ENCODE data around the gene ATXN1. TPM values are rescaled to one million over a fixed set of nuclear protein-coding genes. Genes with fewer than 3 reads are reported as not detected.

The ATXN1 gene
- total and polyA plus RNA-seq, 2 of the 8 experiments (the other 6 are each of a cell fraction or from before 2014, with no cell fraction given), result 1.6 to 4.0 TPM

DNA sequence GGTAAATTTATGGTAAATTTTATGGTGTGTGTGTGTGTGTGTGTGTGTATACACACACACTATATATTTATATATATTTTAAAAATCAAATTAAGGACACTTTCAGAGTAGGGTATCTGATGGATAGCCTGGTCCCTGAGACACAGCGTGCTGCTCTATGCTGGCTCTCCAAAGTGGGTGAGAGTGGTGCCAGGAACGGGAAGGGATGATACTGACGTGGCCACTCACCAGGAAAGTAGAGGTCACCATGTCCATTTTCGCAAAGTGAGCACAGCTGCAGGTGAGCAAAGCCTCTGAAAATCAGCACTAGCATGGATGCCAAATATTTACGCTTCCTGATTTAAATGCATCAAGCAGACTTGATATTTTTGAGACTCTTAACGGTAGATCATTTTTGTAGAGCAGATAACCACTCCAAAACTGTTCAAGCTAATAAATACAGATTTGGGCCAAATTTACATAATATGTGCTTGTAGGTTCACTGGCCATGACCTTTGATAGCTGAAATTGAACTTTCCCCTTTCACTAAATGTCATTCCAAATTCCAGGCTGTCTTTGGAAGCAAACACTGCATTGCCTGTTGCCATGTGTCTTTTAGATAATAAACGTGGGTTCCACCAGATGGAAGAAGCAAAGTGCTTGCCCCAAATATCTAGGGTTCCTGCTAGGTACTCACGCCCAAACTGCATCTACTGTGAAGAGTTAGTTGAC lies 116.6 kb downstream of the ATXN1 start:
- WGBS, 2 experiments (ENCODE audit: extremely low coverage in 1 of 2, insufficient coverage in 1 of 2, insufficient read length in 1 of 2, insufficient replicate concordance in 2 of 2, low coverage in 1 of 2, low lambda C conversion rate in 2 of 2, missing lambda C conversion rate in 1 of 2), result 86% methylated on average over 8 of the region's 8 CpGs; no CpG with 5 or more reads in 1 of the 2 experiments
- no peak overlapping the region for H3K18ac ChIP-seq (ENCODE audit: extremely low read depth, low read length)
- H3K4me2 ChIP-seq (ENCODE audit: insufficient read depth in 1 of 2, low read depth in 2 of 2, low read length in 2 of 2), result no peak overlapping the region
- 0 out of 2 replicates have a peak overlapping the region, but pooled peaks have one; percentile 42 for H2BK12ac ChIP-seq (ENCODE audit: low read depth, low read length)
- no peak overlapping the region for H2AK5ac ChIP-seq (ENCODE audit: low read depth, low read length)
- H3K27me3 ChIP-seq (replicated peaks in 1 of 4; ENCODE audit: control insufficient read depth in 3 of 4, extremely low read depth in 1 of 4, insufficient read depth in 3 of 4, low read length in 3 of 4), result no peaks in the 10 kb centered on the region
- H3K79me1 ChIP-seq (ENCODE audit: low read depth, low read length), result no peaks in the 10 kb centered on the region
- no peak for DNase-seq (ENCODE audit: low read depth in 1 of 2, low spot score in 2 of 2)
- H4K8ac ChIP-seq (ENCODE audit: extremely low read depth, insufficient read depth, low read length), result no peak overlapping the region
- H3K56ac ChIP-seq (replicated peaks; ENCODE audit: insufficient read length, low read depth, low read length), result no peak overlapping the region
- no peak overlapping the region for H3K4me3 ChIP-seq (ENCODE audit: extremely low read depth in 1 of 4, insufficient read depth in 2 of 4, low read depth in 3 of 4, low read length in 4 of 4)
- no peak overlapping the region for H2BK120ac ChIP-seq (replicated peaks; ENCODE audit: low read depth, low read length)
- ChIA-PET POLR2A (ENCODE audit: partially characterized antibody) (no interaction called here), CTCF (ENCODE audit: partially characterized antibody) (interaction anchor here (1.2 to 1.3 kb wide), 2 partner anchors 104 to 110 kb away, joined by 3 read pairs; no protein-coding TSS in a partner anchor)
- H2BK5ac ChIP-seq (ENCODE audit: low read depth, low read length), result no peak overlapping the region
- no peak overlapping the region for H2BK20ac ChIP-seq (ENCODE audit: low read length)
- H3K79me2 ChIP-seq (ENCODE audit: control insufficient read depth in 1 of 2, insufficient read depth in 2 of 2, low read length in 2 of 2), result no peaks in the 10 kb centered on the region
- H3K23me2 ChIP-seq (ENCODE audit: low read depth, low read length), result no peaks in the 10 kb centered on the region
- no peak overlapping the region for H2AFZ ChIP-seq (ENCODE audit: low read length)
- no peaks in the 10 kb centered on the region; a peak in 1 of 8 replicates for H3K36me3 ChIP-seq (ENCODE audit: control insufficient read depth in 2 of 4, insufficient read depth in 4 of 4, low read length in 3 of 4)
- H2BK15ac ChIP-seq (ENCODE audit: low read length), result no peak overlapping the region
- TF ChIP-seq POLR2AphosphoS5 (IDR thresholded peaks at IDR 0.05; ENCODE audit: low read depth, low read length) (no peak), CBX5 (IDR thresholded peaks at IDR 0.05; ENCODE audit: low read depth, low read length) (no peak), YY1 (IDR thresholded peaks at IDR 0.05; ENCODE audit: low read depth, low read length) (no peak), TBP (IDR thresholded peaks at IDR 0.05; ENCODE audit: low read depth, low read length) (no peak), TCF12 (IDR thresholded peaks at IDR 0.05; ENCODE audit: low read depth, low read length) (no peak), RFX5 (IDR thresholded peaks at IDR 0.05; ENCODE audit: borderline replicate concordance, low read depth, low read length) (no peak), ZNF274 (IDR thresholded peaks at IDR 0.05; ENCODE audit: borderline replicate concordance, extremely low read depth, low read length) (no peak), JUN (IDR thresholded peaks at IDR 0.05; ENCODE audit: low read depth, low read length) (no peak), PHF8 (conservative IDR thresholded peaks at IDR 0.05; ENCODE audit: low read depth, low read length) (no peak), KDM1A (IDR thresholded peaks at IDR 0.05; ENCODE audit: borderline replicate concordance, low read length) (no peak), SUZ12 (IDR thresholded peaks at IDR 0.05; ENCODE audit: low read length) (no peak)
- TF ChIP-seq, protein P1, sequence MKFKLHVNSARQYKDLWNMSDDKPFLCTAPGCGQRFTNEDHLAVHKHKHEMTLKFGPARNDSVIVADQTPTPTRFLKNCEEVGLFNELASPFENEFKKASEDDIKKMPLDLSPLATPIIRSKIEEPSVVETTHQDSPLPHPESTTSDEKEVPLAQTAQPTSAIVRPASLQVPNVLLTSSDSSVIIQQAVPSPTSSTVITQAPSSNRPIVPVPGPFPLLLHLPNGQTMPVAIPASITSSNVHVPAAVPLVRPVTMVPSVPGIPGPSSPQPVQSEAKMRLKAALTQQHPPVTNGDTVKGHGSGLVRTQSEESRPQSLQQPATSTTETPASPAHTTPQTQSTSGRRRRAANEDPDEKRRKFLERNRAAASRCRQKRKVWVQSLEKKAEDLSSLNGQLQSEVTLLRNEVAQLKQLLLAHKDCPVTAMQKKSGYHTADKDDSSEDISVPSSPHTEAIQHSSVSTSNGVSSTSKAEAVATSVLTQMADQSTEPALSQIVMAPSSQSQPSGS (IDR thresholded peaks at IDR 0.05; ENCODE audit: low read length), result no peak
- H3K14ac ChIP-seq (ENCODE audit: insufficient read length), result no peak overlapping the region
- no peak overlapping the region for H3K23ac ChIP-seq (ENCODE audit: insufficient read length)
- no peak overlapping the region for H3K4ac ChIP-seq (replicated peaks; ENCODE audit: insufficient read length, low read depth, low read length)
- H3K27ac ChIP-seq (ENCODE audit: low read depth, low read length), result no peak overlapping the region
- no peaks in the 10 kb centered on the region for H4K20me1 ChIP-seq (replicated peaks in 1 of 2; ENCODE audit: control insufficient read depth in 1 of 2, insufficient read depth in 2 of 2, low read length in 2 of 2)
- no peak overlapping the region for H4K5ac ChIP-seq (ENCODE audit: insufficient read length, low read depth, low read length)
- no peak for FAIRE-seq
- H3K9me3 ChIP-seq (ENCODE audit: insufficient read depth in 2 of 2, low read depth in 1 of 2, low read length in 1 of 2), result no peaks in the 10 kb centered on the region
- no peak overlapping the region for H4K91ac ChIP-seq (replicated peaks; ENCODE audit: insufficient read length, low read length)
- H3K9ac ChIP-seq (replicated peaks in 1 of 4; ENCODE audit: extremely low read depth in 1 of 4, low read depth in 3 of 4, low read length in 3 of 4), result no peak overlapping the region
- no peaks in the 10 kb centered on the region for H3K4me1 ChIP-seq (replicated peaks in 1 of 4; ENCODE audit: control insufficient read depth in 3 of 4, insufficient read depth in 4 of 4, low read length in 3 of 4)
